ENCODE data around the gene CRAT.

CRAT gene

GRCh38 chr9:129058965-129059795 lies 51.4 kb downstream of the CRAT start:
- no peak for DNase-seq

- no peak for DNase-seq
These were observed 56.3 kb downstream of the CRAT start for GRCh38 chr9:129054163-129054851.

- DNase-seq = no peak
These were observed 57.6 kb downstream of the CRAT start for GRCh38 chr9:129053020-129053419.

- no peak for DNase-seq
These were observed 58.0 kb downstream of the CRAT start for GRCh38 chr9:129052592-129052991.

Measured in fibroblast of upper back skin (primary cell).